GM18517 (cell line): Measurements from ENCODE around the gene BRD4.

Source experiments
- ATAC-seq: cut with Tn5 transposase; IDR thresholded peaks from one replicate; pipeline ENCODE4 v1.9.1; 2021; ENCODE audit warnings: mild to moderate bottlenecking, moderate library complexity; ENCODE audit not compliant: unreplicated experiment

BRD4 gene

DNA sequence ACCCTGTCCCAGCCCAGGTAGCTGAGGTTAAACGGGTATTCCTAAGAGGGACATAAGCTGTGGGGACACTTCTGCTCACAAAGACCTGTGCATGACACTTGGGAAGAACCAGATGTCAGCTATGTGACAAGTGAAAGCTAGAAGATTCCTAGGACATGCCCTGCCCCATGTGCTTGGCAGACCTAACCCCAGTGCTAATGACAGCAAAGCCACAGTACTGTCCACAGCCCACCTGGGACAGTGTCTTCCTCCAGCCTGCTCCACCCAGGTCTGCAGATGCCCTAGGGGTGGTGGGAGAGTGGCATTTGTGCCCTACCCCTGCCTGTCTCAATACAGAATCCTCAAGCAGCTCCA is 81.7 kb downstream of the BRD4 start:
- no peak for ATAC-seq

DNA sequence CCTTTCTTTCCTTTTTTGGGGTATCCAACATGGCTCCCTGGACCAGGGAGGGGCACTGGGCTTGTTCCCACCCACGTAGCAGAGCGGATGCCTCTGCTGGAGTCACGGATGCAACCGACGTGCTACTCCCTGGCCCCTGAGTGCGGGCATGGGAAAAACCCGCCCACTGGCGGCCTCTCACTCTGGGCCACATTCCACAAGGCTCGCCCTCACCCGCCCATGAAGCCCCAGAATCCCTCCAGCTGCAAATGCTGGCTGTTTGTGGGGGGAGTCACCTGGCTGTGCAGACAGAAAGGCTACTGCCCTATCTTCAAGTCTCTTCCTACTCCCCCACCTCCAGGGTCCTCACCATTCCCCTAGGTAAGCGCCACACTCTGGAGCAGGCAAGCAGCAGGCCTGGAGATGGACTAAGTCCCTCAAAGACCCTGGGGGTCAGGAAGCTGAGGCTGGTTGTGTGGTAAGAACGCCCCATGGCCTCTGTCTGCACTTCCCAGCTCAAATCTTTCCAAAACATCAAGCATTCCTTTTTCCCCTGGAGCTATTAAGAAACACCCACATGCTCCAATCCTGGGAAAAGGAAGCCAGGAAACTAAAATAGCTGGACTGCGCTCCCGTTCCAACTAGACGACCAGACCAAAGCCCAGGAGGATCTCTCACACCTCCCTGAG is 82.2 kb downstream of the BRD4 start:
- ATAC-seq = no peak

DNA sequence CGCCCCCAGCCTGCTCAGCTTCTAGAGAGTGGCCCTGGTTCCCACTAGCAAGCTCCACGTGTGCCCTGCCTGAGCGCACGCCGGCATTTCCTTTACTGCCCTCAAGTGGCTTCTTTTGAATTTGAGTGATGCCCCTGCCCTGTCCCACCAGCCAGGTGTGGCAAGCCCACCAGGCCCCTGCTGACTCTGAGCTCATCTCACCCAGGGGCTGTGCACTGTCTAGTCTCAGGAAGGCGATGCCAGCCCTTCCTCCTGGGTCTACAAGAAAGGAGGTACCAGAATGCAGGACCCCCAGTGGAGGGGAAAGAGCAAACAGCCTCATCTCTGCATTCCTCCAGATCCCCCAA is 82.8 kb downstream of the BRD4 start:
- ATAC-seq = no peak

DNA sequence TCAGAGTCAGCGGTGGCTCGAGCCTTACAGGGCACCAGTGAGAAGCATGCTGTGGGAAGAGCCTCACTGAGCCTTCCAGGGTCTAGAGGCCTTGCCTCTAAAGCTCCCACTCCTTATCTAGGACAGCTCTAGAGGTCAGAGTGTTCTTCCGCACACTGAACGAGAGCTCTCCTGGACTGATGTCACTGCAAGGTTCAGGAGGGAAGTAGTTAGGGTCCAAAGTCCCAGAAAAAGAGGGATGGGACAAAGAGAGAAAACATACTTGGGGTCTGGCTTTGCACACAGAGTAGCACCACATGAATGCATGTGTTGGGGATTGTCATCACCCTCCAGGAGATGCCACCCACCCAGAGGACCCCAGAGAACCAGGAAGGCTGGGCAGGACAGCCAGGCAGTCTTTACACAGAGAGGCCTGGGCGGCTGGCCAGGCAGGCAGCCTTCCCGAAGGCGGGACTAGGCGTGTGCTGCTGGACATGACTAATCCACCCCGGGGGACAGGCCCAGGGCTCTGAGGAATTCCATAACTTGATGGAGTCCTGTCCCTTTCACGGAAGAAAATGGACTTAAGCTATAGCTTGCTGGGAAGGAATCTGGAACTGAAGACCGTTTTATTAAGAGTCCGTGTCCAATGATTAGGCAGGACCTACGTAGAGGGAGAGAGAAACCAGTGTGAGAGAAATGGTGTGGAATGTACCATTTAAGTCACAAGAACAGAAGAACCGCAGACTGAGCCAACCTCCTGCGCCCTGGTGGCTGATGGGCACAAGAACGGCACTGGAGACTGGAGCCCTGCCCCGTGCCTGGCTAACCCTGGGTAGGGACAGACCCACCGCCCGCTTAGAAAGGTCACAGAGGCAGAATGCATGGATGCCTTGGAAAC is 83.5 kb downstream of the BRD4 start:
- no peak for ATAC-seq

DNA sequence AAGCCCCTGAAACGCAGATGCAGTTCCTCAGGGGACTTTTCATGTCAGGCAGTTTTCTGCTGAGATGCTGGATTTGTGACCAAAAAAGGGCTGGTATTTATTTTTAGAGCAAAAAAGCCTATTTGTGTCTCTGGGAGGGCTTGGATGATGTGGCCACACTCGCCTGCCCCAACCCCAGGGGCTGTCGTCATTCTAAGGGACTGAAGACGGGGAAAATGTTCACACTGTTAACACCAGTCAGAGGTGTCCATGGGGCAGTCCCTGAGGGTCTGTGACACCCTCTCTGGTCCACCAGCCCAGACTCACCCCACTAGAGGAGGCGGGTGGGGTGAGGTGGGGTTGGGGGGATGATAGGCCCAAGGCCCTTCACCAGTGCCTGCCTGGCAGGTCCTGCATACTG is 84.2 kb downstream of the BRD4 start:
- ATAC-seq = no peak

DNA sequence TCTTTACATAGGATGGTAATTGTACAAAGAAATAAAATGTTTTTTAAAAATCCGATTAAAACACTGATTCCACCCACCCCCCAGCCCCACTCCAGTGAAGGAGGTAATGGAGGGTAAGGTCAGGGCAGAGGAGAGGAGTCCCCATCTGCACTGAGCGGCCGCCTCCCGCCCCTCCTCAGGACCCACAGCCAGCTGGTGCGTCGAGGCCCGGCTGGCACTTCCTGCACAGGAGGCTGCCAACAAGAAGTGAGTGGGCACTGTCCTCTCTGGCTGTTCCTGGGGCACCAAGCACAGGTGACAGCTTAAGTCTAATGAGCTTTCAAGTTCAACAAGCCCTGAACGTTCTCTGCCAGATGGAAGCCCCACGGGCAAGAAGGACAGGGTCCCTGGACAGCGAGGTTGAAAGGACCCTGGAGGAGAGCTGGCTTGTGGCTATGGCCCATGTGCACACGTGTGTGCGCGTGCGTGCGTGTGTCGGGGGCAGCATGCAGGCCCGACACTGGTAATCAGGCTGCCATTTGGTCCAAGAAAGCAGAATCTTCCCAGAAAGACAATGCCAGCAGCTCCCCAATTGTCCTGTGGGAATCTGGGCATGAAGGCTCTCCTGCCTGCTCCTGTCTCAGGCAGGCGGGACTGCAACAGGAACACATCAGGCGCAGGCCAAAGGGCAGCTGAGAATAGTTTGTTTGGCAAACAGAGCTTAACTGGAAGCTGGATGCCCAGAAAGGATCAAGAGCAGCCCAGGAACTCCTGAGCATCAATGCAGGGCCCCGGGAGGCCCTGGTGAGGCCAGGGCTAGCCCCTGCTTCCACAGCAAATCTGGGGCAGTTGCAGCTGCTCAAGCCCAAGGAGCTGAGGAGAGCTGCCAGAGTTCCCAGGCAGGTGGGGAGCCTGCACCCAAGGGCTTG is 85.0 kb downstream of the BRD4 start:
- ATAC-seq = no peak

DNA sequence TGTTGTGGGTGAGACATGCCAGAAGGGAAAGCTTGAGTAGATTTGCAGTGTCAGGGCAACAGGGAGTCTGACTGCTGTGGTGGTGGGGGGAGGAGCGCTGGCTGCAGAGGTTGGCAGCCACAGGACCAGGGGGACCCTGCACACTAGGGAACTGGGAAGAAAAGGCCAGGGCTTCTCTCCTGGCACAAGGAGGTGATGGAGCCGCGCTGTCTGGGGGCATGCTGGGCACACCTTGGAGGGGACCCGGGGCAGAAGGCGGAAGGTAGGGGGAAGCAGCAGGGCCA is 86.2 kb downstream of the BRD4 start:
- ATAC-seq = no peak

DNA sequence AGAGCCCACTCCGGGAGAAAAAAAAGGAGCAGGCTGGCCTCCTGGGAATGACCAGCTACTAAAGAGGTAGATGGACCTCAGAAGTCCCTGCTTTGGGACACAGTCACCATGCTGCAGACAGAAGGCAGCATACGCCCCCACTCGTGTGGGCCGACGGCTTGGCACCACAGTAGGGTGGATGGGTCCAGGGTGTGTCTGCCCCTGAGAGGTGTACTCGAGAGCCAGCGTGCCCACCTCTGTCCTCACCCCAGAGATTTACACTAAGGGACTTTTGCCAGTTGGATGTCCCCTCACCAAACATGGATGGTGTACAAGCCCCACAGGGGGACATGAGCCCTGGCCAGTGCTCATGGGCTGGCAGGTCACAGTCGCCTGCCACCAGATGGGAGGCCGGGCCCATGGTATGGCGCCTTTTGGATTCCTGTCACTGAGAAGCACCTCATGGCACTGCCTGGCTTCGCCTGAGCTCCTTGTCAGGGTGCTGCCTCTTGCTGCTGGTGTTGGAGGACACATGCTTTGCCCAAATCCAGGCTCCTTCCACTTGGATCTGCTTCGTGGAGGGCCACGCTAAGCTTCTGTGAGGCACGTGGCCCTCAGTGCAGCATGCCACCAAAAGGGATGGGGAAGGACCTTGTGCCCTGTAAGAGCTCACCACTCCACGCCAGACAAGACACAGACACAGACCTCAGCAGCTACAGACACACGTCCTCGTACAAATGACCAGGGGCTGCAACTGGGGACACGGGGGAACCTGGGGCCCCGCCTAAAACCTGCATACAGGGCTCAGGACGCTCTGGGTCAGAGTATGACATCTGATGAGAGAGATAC is 86.8 kb downstream of the BRD4 start:
- no peak for ATAC-seq

DNA sequence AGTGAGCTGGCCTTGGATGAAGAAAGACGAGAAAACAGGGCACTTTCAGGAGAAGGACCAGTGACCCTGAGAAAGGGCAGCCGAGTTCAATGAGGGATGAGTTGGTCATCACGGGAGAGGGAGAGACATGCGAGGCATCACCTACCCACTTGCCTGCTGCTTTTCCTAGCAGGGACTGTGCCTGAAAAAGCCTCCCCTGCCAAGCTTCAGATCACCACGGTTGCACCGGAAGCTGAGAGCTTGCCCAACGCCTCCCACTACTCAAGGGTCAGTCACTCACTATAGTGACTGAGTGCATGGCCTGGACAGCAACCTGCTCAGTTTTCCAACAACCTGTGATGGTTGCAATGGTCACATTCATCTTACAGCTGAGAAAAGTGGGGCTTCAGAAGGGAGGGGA is 87.5 kb downstream of the BRD4 start:
- no peak for ATAC-seq

DNA sequence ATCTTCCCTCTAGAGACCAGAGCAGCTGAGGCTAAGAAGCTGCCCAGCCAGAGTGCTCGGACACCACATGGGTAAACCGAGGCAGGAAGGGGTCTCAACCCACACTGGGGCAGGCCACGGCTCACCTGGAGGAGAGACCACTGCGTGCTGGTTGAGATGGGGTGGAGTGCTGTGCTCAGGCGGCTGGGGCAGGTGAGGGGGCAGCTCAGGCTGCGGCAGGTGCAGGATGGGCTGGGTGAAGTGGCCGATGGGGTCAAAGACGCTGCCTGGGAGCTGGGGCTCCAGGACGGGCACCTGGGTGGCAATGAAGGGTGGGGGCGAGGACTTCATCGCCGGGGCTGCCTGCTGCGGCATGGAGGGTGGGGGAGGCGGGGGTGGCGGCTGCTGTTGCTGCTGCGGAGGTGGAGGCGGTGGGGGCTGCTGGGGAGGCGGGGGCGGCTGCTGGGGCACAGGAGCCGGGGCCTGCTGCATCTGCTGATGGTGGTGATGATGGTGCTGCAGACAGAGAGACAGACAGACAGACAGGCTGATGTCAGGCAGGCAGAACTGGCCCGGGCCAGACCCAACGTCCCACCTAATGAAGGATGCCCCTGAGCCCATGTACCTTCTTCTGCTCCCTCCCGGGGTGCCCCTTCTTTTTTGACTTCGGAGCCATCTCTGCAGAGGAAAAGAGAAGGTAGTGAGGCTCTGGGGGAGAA is 88.1 kb downstream of the BRD4 start:
- no peak for ATAC-seq

DNA sequence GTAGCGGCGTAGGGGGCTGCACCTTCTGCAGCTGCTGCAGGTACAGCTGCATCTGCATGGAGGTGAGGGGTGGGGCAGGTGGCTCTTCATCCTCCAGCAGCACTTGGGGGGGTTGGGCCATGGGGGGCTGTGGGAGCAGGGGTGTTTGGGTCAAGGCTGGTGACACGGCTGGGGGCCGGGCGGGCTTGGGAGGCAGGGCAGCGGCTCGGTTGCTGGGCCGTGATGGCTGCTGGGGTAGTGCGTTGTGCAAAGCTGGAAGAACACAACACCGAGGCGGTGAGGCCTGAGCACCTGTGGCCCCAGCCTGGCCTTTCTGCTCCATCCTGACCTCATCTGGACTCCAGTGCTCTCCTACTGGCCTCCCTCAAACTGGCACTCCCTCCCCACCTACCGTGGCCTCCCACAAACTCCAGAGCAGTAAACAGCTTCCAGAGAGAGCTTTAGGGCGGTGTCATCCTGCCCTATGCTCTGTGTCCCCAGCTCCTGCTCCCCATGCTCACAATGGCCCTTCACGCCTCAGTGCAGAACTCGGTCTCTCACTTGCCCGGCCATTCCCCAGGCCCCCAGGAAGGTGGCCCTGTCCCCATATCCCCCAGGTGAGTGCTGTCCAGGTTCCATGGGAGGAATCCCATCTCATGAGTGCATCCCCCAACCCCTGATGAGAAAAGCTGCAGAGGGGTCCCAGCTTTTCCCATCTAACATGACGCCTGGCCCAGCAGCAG is 88.9 kb downstream of the BRD4 start:
- ATAC-seq = no peak

DNA sequence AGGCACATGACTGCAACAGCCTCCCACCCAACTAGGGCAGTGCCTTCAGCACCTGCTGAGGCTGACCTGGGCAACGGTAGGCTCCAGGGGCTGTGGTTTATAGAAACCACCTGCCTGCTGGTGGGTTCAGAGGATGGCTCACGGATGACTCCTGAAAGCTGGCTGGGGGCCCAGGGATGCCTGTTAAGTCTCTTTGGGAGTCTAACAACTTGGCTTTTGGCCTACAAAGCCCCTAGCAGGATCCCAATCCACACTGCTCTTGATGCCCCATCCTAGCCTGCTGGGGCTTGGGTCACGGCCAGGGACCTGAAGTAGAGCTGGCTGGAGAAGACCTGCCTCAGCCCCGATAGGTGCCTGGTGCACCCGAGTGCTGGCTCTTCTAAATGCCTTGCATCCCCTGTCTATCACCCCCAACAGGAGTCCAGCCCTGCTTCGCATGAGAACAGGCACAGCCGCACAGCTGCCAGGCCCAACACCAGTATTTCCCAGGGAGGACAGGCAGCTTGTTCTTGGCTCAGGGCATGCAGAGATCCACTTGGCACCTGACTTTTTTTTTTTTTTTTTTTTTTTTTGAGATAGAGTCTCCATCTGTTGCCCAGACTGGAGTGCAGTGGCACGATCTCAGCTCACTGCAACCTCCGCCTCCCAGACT is 91.0 kb downstream of the BRD4 start:
- ATAC-seq = no peak

DNA sequence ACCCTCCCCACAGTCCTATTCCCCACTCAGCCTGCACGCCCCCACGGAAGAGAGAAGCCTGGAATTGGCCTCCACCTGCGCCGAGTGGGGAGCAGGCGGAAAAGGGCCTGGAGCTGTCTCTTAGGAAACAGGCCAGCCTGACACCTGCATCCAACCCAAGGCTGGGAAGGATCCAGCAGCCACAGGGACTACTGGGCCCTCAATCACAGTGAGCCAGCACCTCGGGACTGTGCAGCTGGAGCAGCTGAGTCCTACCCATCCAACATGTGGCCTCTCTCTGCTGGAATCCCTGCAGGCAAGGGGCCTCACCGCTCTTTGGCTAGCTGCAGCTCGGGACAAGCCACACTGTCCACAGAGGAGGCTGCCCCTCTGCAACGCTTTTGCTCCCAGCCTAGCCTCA is 91.8 kb downstream of the BRD4 start:
- ATAC-seq = no peak

DNA sequence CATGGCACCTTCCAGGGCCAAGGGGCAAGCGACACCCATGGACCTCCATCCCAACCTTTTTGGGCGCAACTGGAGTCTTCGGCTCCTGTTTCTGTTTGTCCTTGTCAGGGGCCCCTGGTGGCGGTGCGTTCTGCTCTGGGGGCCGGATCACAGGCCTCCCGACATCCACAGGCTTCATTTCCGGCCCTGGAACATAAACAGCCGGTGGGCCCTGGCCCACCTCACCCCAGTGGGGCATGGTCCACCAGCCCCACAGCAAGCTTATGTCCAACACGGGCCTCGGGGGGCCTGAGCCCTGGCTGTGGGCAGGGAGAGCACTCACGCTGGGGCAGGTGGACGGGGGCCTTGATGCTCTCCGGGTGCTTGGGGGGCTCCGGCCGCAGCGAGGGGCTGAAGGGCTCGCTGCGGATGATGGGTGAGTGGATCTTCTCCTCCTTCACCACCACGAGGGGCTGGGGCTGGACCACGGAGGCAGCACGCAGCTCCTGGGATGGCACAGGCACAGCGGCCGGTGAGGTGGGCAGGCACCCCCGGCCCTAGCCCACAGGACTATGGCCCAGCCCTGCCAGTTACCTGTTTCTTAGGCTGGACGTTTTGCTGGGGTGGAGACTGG is 92.9 kb downstream of the BRD4 start:
- ATAC-seq = no peak

DNA sequence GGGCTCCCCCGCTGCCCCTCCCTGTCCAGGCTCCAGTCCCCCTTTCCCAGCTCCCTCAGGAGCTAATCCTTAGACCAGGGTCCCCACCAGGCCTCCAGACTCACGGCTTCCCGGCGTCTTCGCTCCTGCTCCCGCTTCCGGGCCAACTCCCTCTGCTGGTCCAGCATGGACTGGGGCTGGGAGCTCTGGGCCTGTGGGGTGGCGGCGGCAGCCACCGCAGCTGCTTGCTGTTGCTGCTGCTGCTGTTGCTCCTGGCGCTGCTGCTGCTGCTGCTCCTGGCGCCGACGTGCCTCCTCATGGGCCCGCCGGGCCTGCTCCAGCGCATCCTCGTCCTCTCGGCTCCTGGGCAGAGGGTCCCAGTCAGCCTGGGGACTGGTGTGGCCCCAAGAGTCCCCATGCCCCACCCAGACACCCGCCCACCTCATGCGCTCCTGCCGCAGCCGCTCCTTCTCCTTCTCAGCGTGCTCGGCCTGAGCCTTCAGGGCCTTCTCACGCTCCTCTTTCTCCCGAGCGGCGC is 93.6 kb downstream of the BRD4 start:
- ATAC-seq = no peak

DNA sequence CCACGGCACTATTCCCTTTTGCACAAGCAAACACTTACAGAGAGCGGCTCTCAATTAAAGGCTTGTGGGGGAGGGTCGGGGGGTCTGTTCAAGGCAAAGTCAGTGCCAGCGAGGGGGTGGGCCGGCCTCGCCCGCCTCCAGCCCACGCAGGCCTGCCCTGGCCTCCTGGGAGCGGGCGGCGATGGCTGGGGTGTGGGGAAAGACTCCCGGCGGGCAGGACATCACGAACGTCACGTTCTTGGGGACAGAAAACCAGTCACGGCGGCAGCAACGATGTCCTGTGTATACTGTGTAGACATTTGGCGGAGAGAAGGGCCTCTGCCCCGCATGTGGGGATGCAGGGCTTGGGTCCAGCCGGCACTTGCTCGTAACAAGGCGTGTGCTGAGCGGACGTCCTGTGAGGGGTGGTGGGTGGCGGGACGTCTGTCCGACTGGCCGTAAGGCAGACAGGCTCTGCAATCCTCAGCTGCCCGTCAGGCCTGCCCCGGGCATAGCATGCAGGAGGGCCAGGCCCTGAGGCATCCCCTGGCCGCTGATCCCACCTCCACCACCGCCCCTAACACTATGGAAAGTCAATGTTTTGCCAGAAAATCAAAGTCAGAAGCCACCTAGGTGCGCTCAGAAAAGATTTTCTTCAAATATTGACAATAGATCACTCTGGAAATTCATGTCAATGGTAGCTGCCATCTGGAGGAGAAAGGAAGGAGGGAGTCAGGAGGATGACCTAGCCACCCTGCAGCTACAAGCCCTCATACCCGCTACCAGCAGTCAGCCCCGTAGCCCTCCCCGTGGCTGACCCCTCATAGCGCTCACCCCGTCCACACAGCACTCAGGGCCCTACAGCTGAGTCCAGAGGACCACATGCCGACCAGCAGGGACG is 94.3 kb downstream of the BRD4 start:
- ATAC-seq = no peak

DNA sequence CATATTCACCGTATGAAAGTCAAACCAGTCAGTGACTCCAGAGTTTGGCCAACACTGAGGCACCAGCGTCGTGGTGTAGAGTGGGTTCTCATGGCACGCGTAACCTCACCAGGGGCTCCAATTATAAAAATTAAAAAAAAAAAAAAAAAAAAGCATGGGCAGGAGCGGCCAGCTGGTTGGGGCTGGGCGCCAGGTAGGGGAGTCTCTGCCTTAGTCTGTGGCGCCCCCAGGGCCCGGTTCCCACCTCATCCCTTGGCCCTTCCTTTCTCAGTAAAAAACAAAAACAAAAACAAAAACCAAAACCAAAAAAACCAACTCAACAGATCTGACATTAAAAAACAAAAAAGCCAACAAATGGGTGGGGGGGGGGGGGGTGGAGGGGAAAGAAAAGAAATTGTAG is 95.5 kb downstream of the BRD4 start:
- ATAC-seq = no peak

DNA sequence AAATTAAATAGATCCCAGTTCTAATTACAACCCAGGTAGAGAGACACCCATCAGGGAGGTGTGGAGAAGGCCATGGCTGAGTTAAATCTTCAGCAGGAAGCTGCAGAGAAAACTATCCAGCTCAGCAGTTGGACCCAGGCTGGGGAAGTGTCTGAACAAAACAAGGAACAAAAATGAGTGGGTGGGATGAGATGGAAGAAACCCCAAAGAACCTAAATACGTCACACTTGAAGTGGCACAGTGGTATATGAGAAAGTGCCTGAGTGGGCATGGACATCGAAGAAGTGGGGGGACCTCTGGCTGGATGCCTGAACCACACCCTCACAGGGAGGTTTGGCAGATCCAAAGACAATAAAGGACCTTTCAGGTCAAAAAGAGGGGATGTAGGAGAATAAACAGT is 96.6 kb downstream of the BRD4 start:
- ATAC-seq = no peak
